WTC11 (cell line): ENCODE results near the gene COL4A1.

Experiments
- ESRRA ChIP-seq: sonication (generic); formaldehyde crosslinking; IDR thresholded peaks from 2 replicates; pipeline ENCODE4 v1.8.1; 2022; ENCODE audit warnings: mild to moderate bottlenecking, missing genetic modification reagents, borderline replicate concordance
- JUN ChIP-seq: sonication (generic); formaldehyde crosslinking; IDR thresholded peaks from 2 replicates; pipeline ENCODE4 v1.8.0; 2023; ENCODE audit warnings: mild to moderate bottlenecking, missing genetic modification reagents
- RORB ChIP-seq: fragments of 250-450 bp; sonication (Bioruptor Pico); IDR thresholded peaks from 2 replicates; pipeline ENCODE4 v1.9.0; 2021; ENCODE audit warnings: mild to moderate bottlenecking
- TF ChIP-seq, protein P1 (sequence below): sonication (generic); formaldehyde crosslinking; IDR thresholded peaks from 2 replicates; pipeline ENCODE4 v1.8.1; 2023; ENCODE audit warnings: mild to moderate bottlenecking, missing genetic modification reagents, moderate library complexity
- TF ChIP-seq, protein P2 (sequence below): fragments of 200-600 bp; IDR thresholded peaks from 2 replicates; pipeline ENCODE4 v1.8.0; 2022; ENCODE audit warnings: antibody characterized with exemption
- TF ChIP-seq, protein P3 (sequence below): fragments of 250-450 bp; sonication (Bioruptor Pico); conservative IDR thresholded peaks from 2 replicates; pipeline ENCODE4 v1.9.0; 2021; ENCODE audit warnings: mild to moderate bottlenecking
- TF ChIP-seq, protein P4 (sequence below): sonication (generic); formaldehyde crosslinking; IDR thresholded peaks from 2 replicates; pipeline ENCODE4 v1.8.1; 2022; ENCODE audit warnings: low read depth, missing genetic modification reagents, borderline replicate concordance
- TF ChIP-seq, protein P5 (sequence below): sonication (generic); formaldehyde crosslinking; conservative IDR thresholded peaks from 2 replicates; pipeline ENCODE4 v1.8.1; 2023; ENCODE audit warnings: mild to moderate bottlenecking, low read depth, missing genetic modification reagents, moderate library complexity
- TF ChIP-seq, protein P6 (sequence below): sonication (generic); formaldehyde crosslinking; IDR thresholded peaks from 2 replicates; pipeline ENCODE4 v1.8.1; 2023; ENCODE audit warnings: mild to moderate bottlenecking, moderate library complexity, missing genetic modification reagents
- TF ChIP-seq, protein P7 (sequence below): sonication (generic); formaldehyde crosslinking; IDR thresholded peaks from 2 replicates; pipeline ENCODE4 v1.8.0; 2022; ENCODE audit warnings: missing genetic modification reagents

DNA sequence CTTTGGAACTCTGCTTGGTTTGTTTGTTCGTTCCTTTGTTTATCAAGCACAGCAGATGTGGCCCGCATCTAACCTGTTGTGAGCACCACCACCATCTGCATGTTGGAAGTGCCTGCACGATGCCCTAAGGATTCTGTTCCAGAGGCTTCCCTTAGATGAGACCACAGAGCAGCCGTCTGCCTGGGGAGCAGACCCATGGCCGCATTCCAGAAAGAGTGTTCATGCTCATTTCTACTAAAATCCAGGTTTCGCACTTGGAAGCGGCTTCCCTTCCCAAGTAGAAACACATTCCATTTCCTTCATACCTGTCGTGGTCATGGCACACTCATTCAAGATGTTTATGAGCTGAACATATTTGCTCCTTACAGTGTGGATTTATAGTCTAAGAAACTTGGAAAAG, 27.3 kb upstream of the COL4A1 start:
- TF ChIP-seq, protein P1, sequence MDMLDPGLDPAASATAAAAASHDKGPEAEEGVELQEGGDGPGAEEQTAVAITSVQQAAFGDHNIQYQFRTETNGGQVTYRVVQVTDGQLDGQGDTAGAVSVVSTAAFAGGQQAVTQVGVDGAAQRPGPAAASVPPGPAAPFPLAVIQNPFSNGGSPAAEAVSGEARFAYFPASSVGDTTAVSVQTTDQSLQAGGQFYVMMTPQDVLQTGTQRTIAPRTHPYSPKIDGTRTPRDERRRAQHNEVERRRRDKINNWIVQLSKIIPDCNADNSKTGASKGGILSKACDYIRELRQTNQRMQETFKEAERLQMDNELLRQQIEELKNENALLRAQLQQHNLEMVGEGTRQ (CRISPR knock-in tag) = no peak
- TF ChIP-seq, protein P2, sequence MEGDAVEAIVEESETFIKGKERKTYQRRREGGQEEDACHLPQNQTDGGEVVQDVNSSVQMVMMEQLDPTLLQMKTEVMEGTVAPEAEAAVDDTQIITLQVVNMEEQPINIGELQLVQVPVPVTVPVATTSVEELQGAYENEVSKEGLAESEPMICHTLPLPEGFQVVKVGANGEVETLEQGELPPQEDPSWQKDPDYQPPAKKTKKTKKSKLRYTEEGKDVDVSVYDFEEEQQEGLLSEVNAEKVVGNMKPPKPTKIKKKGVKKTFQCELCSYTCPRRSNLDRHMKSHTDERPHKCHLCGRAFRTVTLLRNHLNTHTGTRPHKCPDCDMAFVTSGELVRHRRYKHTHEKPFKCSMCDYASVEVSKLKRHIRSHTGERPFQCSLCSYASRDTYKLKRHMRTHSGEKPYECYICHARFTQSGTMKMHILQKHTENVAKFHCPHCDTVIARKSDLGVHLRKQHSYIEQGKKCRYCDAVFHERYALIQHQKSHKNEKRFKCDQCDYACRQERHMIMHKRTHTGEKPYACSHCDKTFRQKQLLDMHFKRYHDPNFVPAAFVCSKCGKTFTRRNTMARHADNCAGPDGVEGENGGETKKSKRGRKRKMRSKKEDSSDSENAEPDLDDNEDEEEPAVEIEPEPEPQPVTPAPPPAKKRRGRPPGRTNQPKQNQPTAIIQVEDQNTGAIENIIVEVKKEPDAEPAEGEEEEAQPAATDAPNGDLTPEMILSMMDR = no peak
- TF ChIP-seq, protein P3, sequence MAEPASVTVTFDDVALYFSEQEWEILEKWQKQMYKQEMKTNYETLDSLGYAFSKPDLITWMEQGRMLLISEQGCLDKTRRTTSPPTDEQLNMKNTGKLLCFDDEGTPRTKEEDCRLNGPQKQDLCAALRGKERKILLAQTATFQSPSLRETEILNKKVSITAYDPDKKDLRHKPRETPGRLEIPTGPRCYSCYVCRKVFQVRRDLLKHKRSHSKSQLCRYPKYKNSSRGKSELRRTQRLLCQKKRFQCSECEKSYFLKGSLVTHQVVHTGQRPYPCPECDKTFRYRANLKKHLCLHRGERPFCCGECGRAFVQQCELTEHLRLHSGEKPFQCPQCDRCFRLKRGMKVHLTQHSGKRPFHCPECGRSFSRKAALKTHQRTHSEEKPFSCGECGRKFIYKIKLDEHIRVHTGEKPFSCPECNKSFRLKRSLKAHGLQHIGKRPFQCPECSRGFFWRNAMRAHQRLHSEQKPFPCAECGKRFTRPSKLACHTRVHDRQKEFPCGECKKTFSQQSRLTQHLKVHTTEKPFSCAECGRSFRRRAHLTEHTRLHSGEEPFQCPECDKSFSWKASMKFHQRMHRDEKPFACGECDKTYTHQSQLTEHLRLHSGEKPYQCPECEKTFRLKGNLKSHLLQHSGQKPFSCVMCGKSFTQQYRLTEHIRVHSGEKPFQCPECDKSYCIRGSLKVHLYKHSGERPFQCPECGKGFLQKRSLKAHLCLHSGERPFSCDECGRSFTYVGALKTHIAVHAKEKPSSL = no peak
- TF ChIP-seq, protein P4, sequence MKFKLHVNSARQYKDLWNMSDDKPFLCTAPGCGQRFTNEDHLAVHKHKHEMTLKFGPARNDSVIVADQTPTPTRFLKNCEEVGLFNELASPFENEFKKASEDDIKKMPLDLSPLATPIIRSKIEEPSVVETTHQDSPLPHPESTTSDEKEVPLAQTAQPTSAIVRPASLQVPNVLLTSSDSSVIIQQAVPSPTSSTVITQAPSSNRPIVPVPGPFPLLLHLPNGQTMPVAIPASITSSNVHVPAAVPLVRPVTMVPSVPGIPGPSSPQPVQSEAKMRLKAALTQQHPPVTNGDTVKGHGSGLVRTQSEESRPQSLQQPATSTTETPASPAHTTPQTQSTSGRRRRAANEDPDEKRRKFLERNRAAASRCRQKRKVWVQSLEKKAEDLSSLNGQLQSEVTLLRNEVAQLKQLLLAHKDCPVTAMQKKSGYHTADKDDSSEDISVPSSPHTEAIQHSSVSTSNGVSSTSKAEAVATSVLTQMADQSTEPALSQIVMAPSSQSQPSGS (CRISPR knock-in tag) = no peak
- no peak for TF ChIP-seq ESRRA (CRISPR knock-in tag)
- no peak for TF ChIP-seq JUN (CRISPR knock-in tag)
- no peak for TF ChIP-seq RORB (CRISPR knock-in tag)
- TF ChIP-seq, protein P5, sequence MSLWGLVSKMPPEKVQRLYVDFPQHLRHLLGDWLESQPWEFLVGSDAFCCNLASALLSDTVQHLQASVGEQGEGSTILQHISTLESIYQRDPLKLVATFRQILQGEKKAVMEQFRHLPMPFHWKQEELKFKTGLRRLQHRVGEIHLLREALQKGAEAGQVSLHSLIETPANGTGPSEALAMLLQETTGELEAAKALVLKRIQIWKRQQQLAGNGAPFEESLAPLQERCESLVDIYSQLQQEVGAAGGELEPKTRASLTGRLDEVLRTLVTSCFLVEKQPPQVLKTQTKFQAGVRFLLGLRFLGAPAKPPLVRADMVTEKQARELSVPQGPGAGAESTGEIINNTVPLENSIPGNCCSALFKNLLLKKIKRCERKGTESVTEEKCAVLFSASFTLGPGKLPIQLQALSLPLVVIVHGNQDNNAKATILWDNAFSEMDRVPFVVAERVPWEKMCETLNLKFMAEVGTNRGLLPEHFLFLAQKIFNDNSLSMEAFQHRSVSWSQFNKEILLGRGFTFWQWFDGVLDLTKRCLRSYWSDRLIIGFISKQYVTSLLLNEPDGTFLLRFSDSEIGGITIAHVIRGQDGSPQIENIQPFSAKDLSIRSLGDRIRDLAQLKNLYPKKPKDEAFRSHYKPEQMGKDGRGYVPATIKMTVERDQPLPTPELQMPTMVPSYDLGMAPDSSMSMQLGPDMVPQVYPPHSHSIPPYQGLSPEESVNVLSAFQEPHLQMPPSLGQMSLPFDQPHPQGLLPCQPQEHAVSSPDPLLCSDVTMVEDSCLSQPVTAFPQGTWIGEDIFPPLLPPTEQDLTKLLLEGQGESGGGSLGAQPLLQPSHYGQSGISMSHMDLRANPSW (CRISPR knock-in tag) = no peak
- TF ChIP-seq, protein P6, sequence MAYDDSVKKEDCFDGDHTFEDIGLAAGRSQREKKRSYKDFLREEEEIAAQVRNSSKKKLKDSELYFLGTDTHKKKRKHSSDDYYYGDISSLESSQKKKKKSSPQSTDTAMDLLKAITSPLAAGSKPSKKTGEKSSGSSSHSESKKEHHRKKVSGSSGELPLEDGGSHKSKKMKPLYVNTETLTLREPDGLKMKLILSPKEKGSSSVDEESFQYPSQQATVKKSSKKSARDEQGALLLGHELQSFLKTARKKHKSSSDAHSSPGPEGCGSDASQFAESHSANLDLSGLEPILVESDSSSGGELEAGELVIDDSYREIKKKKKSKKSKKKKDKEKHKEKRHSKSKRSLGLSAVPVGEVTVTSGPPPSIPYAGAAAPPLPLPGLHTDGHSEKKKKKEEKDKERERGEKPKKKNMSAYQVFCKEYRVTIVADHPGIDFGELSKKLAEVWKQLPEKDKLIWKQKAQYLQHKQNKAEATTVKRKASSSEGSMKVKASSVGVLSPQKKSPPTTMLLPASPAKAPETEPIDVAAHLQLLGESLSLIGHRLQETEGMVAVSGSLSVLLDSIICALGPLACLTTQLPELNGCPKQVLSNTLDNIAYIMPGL = no peak
- TF ChIP-seq, protein P7, sequence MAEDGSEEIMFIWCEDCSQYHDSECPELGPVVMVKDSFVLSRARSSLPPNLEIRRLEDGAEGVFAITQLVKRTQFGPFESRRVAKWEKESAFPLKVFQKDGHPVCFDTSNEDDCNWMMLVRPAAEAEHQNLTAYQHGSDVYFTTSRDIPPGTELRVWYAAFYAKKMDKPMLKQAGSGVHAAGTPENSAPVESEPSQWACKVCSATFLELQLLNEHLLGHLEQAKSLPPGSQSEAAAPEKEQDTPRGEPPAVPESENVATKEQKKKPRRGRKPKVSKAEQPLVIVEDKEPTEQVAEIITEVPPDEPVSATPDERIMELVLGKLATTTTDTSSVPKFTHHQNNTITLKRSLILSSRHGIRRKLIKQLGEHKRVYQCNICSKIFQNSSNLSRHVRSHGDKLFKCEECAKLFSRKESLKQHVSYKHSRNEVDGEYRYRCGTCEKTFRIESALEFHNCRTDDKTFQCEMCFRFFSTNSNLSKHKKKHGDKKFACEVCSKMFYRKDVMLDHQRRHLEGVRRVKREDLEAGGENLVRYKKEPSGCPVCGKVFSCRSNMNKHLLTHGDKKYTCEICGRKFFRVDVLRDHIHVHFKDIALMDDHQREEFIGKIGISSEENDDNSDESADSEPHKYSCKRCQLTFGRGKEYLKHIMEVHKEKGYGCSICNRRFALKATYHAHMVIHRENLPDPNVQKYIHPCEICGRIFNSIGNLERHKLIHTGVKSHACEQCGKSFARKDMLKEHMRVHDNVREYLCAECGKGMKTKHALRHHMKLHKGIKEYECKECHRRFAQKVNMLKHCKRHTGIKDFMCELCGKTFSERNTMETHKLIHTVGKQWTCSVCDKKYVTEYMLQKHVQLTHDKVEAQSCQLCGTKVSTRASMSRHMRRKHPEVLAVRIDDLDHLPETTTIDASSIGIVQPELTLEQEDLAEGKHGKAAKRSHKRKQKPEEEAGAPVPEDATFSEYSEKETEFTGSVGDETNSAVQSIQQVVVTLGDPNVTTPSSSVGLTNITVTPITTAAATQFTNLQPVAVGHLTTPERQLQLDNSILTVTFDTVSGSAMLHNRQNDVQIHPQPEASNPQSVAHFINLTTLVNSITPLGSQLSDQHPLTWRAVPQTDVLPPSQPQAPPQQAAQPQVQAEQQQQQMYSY = no peak
